ENCODE measurements around the gene ARHGAP28. TPM values are rescaled to one million over a fixed set of nuclear protein-coding genes. Genes with fewer than 3 reads are reported as not detected.

The ARHGAP28 gene
- total RNA-seq, 1 experiment from 2014 or later: not detected

GRCh38 chr18:6961331-6961730 lies 231.8 kb downstream of the ARHGAP28 start:
- no peak for DNase-seq (ENCODE audit: low spot score)
- intact Hi-C loops (cut with micrococcal nuclease; ENCODE audit: unreplicated experiment): no loop called here
- Histone ChIP-seq H3K9me3 (ENCODE audit: low read depth, low read length, poor library complexity, severe bottlenecking) (peaks cover 5% of the 10 kb centered on the region), H3K4me1 (ENCODE audit: insufficient read depth, low read length, poor library complexity, severe bottlenecking) (no peaks in the 10 kb centered on the region), H3K4me3 (ENCODE audit: low read depth, low read length, poor library complexity, severe bottlenecking) (no peak overlapping the region), H3K27ac (ENCODE audit: low read depth, low read length, poor library complexity, severe bottlenecking) (no peak overlapping the region), H3K36me3 (ENCODE audit: insufficient read depth, low read length, poor library complexity, severe bottlenecking) (no peaks in the 10 kb centered on the region), H3K27me3 (replicated peaks; ENCODE audit: insufficient read depth, low read depth, low read length, poor library complexity) (no peaks in the 10 kb centered on the region)
- CTCF ChIA-PET: no interaction called here
- TF ChIP-seq EZH2 (IDR thresholded peaks at IDR 0.05; ENCODE audit: borderline replicate concordance, low read depth, low read length, poor library complexity, severe bottlenecking) (no peak), CTCF (conservative IDR thresholded peaks at IDR 0.05; ENCODE audit: low read depth, low read length) (no peak)
- POLR2A ChIA-PET (ENCODE audit: low non-redundant PET): no interaction called here
- no TSS peak for BruUV-seq (replicated peaks)

- no peaks in the 10 kb centered on the region for H3K4me1 ChIP-seq (ENCODE audit: insufficient read depth, low read length, poor library complexity, severe bottlenecking)
- TF ChIP-seq EZH2 (IDR thresholded peaks at IDR 0.05; ENCODE audit: borderline replicate concordance, low read depth, low read length, poor library complexity, severe bottlenecking) (no peak), CTCF (conservative IDR thresholded peaks at IDR 0.05; ENCODE audit: low read depth, low read length) (no peak)
- H3K27ac ChIP-seq (ENCODE audit: low read depth, low read length, poor library complexity, severe bottlenecking): no peak overlapping the region
- BruUV-seq (replicated peaks): no TSS peak
- no peak overlapping the region for H3K4me3 ChIP-seq (ENCODE audit: low read depth, low read length, poor library complexity, severe bottlenecking)
- no peaks in the 10 kb centered on the region for H3K36me3 ChIP-seq (ENCODE audit: insufficient read depth, low read length, poor library complexity, severe bottlenecking)
- no peak for DNase-seq (ENCODE audit: low spot score)
- H3K9me3 ChIP-seq (ENCODE audit: low read depth, low read length, poor library complexity, severe bottlenecking): peaks cover 5% of the 10 kb centered on the region
- ChIA-PET CTCF (no interaction called here), POLR2A (ENCODE audit: low non-redundant PET) (no interaction called here)
- intact Hi-C loops (cut with micrococcal nuclease; ENCODE audit: unreplicated experiment): no loop called here
- no peaks in the 10 kb centered on the region for H3K27me3 ChIP-seq (replicated peaks; ENCODE audit: insufficient read depth, low read depth, low read length, poor library complexity)
These were observed 233.3 kb downstream of the ARHGAP28 start for GRCh38 chr18:6962571-6963451.

- no peak for TF ChIP-seq EZH2 (IDR thresholded peaks at IDR 0.05; ENCODE audit: borderline replicate concordance, low read depth, low read length, poor library complexity, severe bottlenecking)
- no peak for TF ChIP-seq CTCF (conservative IDR thresholded peaks at IDR 0.05; ENCODE audit: low read depth, low read length)
- H3K27ac ChIP-seq (ENCODE audit: low read depth, low read length, poor library complexity, severe bottlenecking): no peak overlapping the region
- intact Hi-C loops (cut with micrococcal nuclease; ENCODE audit: unreplicated experiment): no loop called here
- no peaks in the 10 kb centered on the region for H3K4me1 ChIP-seq (ENCODE audit: insufficient read depth, low read length, poor library complexity, severe bottlenecking)
- H3K9me3 ChIP-seq (ENCODE audit: low read depth, low read length, poor library complexity, severe bottlenecking): peaks cover 5% of the 10 kb centered on the region
- DNase-seq (ENCODE audit: low spot score): no peak
- H3K27me3 ChIP-seq (replicated peaks; ENCODE audit: insufficient read depth, low read depth, low read length, poor library complexity): no peaks in the 10 kb centered on the region
- POLR2A ChIA-PET (ENCODE audit: low non-redundant PET): no interaction called here
- no TSS peak for BruUV-seq (replicated peaks)
- H3K36me3 ChIP-seq (ENCODE audit: insufficient read depth, low read length, poor library complexity, severe bottlenecking): no peaks in the 10 kb centered on the region
- CTCF ChIA-PET: no interaction called here
- no peak overlapping the region for H3K4me3 ChIP-seq (ENCODE audit: low read depth, low read length, poor library complexity, severe bottlenecking)
These were observed 234.1 kb downstream of the ARHGAP28 start for GRCh38 chr18:6963452-6964097.

Data from A673 (cell line).